Measurements from ENCODE around the gene PSAPL1.

PSAPL1 gene

DNA sequence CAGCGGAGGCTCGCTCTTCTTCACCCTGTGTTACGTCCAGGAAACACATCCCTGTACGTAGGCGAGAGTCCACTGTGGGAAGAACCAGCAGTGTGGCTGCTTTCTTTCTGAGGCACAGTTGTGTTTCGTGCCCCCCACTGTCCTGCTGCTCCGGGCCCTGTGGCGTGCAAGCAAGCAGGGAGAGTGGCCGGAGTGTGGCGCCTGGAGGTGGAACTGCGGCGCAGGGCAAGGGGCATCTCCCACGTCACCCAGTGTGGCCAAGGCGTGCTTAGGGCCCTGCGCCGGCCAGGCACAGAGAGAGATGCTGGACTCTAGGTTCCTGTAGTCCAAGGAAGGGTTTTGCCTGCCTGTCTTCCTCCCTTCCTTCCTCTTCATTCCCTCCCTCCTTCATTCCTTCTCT, 13.3 kb upstream of the PSAPL1 start:
- no peak for DNase-seq
- H3K4me1 ChIP-seq (ENCODE audit: control insufficient read depth, insufficient read depth, low read length, poor library complexity, severe bottlenecking): no peaks in the 10 kb centered on the region
- no peaks in the 10 kb centered on the region for H3K36me3 ChIP-seq (ENCODE audit: control insufficient read depth, insufficient read depth, low read length)
- no peaks in the 10 kb centered on the region for H3K9me3 ChIP-seq (ENCODE audit: control insufficient read depth, low read length)
- H3K27ac ChIP-seq (ENCODE audit: insufficient read depth, low read length, poor library complexity, severe bottlenecking): no peak overlapping the region
- no peaks in the 10 kb centered on the region for H3K27me3 ChIP-seq (replicated peaks; ENCODE audit: control insufficient read depth, insufficient read depth, low read length, poor library complexity, severe bottlenecking)
- no peak overlapping the region for H3K4me3 ChIP-seq (ENCODE audit: insufficient read depth, low read depth, low read length, poor library complexity, severe bottlenecking)

DNA sequence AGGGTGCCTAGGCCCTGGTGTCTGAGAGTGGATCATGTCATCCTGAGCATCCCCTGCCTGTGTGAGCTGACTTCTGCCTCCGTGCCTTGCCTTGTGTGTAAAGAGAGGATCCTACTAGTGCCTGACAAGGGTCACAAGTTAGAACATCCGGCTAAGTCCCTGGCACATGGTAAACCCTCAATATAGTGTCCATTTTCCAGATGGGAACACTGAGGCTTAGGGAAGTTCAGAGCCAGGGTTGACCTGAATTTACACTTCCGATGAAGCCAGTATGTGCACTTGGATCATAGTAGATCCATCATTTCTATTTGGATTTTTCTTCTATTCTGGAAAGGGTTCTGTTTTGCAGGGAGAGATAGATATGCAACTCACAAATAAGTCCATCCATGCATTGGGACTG, 12.5 kb upstream of the PSAPL1 start:
- no peaks in the 10 kb centered on the region for H3K9me3 ChIP-seq (ENCODE audit: control insufficient read depth, low read length)
- no peaks in the 10 kb centered on the region for H3K27me3 ChIP-seq (replicated peaks; ENCODE audit: control insufficient read depth, insufficient read depth, low read length, poor library complexity, severe bottlenecking)
- no peak for DNase-seq
- H3K36me3 ChIP-seq (ENCODE audit: control insufficient read depth, insufficient read depth, low read length): no peaks in the 10 kb centered on the region
- H3K4me1 ChIP-seq (ENCODE audit: control insufficient read depth, insufficient read depth, low read length, poor library complexity, severe bottlenecking): no peaks in the 10 kb centered on the region
- no peak overlapping the region for H3K4me3 ChIP-seq (ENCODE audit: insufficient read depth, low read depth, low read length, poor library complexity, severe bottlenecking)
- no peak overlapping the region for H3K27ac ChIP-seq (ENCODE audit: insufficient read depth, low read length, poor library complexity, severe bottlenecking)

DNA sequence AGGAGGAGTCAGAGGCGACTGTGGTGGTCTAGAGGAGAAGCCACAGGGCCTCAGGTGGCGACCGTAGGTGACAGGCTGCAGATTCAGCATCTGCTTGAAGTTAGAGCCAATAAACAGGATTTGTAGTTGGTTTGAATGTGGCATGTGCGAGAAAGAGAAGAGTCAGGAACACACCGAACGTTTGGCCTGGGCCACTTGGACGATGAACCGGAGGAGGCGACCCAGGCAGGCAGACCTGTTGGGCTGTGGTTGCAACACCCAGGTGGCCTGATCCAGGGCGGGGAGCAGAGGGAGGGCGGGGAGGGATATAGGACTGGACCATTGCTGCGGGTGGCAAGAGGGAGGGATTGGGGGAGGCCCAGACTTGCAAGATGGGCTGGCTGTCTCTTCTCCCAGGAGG, 10.0 kb upstream of the PSAPL1 start:
- no peaks in the 10 kb centered on the region for H3K9me3 ChIP-seq (ENCODE audit: control insufficient read depth, low read length)
- no peak for DNase-seq
- no peak overlapping the region for H3K27ac ChIP-seq (ENCODE audit: insufficient read depth, low read length, poor library complexity, severe bottlenecking)
- no peaks in the 10 kb centered on the region for H3K36me3 ChIP-seq (ENCODE audit: control insufficient read depth, insufficient read depth, low read length)
- H3K27me3 ChIP-seq (replicated peaks; ENCODE audit: control insufficient read depth, insufficient read depth, low read length, poor library complexity, severe bottlenecking): no peaks in the 10 kb centered on the region
- no peak overlapping the region for H3K4me3 ChIP-seq (ENCODE audit: insufficient read depth, low read depth, low read length, poor library complexity, severe bottlenecking)
- H3K4me1 ChIP-seq (ENCODE audit: control insufficient read depth, insufficient read depth, low read length, poor library complexity, severe bottlenecking): no peaks in the 10 kb centered on the region

DNA sequence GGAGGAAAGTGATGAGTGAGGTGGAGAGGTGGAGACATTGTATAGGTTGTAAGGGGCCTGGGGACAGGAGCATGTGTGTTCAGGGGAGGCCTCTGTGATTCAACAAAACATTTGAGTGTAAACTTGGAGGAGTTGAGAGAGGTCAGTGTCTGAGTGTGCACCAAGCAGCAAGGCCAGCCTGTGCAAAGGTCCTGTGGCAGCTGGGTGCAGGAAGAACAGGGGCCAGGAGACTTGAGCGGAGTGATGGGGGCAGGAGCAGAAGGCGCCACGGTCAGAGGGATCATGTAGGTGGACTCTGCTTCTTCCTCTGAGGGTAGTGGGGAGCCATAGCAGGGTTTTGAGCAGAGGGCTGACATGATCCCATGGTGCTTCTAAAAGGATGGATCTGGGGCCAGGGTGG, 9.6 kb upstream of the PSAPL1 start:
- DNase-seq: no peak
- Histone ChIP-seq H3K36me3 (ENCODE audit: control insufficient read depth, insufficient read depth, low read length) (no peaks in the 10 kb centered on the region), H3K4me3 (ENCODE audit: insufficient read depth, low read depth, low read length, poor library complexity, severe bottlenecking) (no peak overlapping the region), H3K27ac (ENCODE audit: insufficient read depth, low read length, poor library complexity, severe bottlenecking) (no peak overlapping the region), H3K9me3 (ENCODE audit: control insufficient read depth, low read length) (no peaks in the 10 kb centered on the region), H3K27me3 (replicated peaks; ENCODE audit: control insufficient read depth, insufficient read depth, low read length, poor library complexity, severe bottlenecking) (no peaks in the 10 kb centered on the region), H3K4me1 (ENCODE audit: control insufficient read depth, insufficient read depth, low read length, poor library complexity, severe bottlenecking) (no peaks in the 10 kb centered on the region)

DNA sequence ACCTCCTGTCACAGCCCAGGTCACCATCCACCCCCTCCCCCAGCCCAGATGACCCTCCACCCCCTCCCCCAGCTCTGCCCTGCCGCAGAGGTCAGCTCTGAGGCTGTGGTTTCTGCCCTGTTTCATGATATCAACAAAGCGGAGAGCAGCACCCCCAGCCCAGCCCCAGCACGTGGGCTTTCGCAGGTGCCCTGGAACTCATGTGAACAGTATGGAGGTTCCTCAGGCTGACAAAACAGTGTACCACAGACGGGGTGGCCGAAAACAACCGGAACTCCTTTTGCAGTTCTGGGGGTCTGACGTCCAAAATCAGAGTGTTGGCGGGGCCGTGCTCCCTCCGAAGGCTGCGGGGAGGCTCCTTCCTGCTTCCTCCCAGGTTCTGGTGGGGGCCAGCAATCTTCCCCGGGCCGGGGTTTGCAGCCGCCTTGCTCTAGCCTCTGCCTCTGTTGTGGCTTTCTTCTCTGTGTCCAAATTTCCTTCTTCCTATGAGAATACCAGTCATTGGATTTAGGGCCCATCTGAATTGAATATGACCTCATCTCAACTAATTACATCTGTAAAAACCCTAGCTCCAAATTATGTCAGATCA, 7.9 kb upstream of the PSAPL1 start:
- Histone ChIP-seq H3K4me3 (ENCODE audit: insufficient read depth, low read depth, low read length, poor library complexity, severe bottlenecking) (no peak overlapping the region), H3K27ac (ENCODE audit: insufficient read depth, low read length, poor library complexity, severe bottlenecking) (no peak overlapping the region), H3K27me3 (replicated peaks; ENCODE audit: control insufficient read depth, insufficient read depth, low read length, poor library complexity, severe bottlenecking) (no peaks in the 10 kb centered on the region), H3K9me3 (ENCODE audit: control insufficient read depth, low read length) (no peaks in the 10 kb centered on the region), H3K36me3 (ENCODE audit: control insufficient read depth, insufficient read depth, low read length) (no peaks in the 10 kb centered on the region), H3K4me1 (ENCODE audit: control insufficient read depth, insufficient read depth, low read length, poor library complexity, severe bottlenecking) (no peaks in the 10 kb centered on the region)
- DNase-seq: no peak

DNA sequence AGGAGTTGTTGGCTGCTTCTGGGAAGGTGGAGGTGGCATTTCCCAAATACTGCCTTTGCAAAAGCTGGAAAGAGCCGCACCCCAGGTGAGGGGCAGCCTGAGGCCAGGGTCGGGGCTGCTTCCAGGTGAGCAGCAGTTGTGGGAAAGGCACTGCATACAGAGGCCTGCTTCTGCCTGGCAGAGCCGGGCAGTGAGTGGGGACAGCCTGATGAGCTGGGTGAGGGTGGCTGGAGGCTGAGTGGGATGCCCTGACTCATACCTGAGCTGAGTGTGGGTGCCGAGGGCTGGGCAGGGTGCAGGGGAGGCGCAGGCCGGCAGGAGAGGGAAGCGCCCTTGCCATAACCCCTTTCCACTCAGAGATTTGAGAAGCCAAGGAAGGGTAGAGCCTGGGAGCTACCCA, 6.5 kb upstream of the PSAPL1 start:
- Histone ChIP-seq H3K4me3 (ENCODE audit: insufficient read depth, low read depth, low read length, poor library complexity, severe bottlenecking) (no peak overlapping the region), H3K27me3 (replicated peaks; ENCODE audit: control insufficient read depth, insufficient read depth, low read length, poor library complexity, severe bottlenecking) (no peaks in the 10 kb centered on the region), H3K9me3 (ENCODE audit: control insufficient read depth, low read length) (no peaks in the 10 kb centered on the region), H3K27ac (ENCODE audit: insufficient read depth, low read length, poor library complexity, severe bottlenecking) (no peak overlapping the region), H3K4me1 (ENCODE audit: control insufficient read depth, insufficient read depth, low read length, poor library complexity, severe bottlenecking) (no peaks in the 10 kb centered on the region), H3K36me3 (ENCODE audit: control insufficient read depth, insufficient read depth, low read length) (no peaks in the 10 kb centered on the region)
- DNase-seq: no peak

DNA sequence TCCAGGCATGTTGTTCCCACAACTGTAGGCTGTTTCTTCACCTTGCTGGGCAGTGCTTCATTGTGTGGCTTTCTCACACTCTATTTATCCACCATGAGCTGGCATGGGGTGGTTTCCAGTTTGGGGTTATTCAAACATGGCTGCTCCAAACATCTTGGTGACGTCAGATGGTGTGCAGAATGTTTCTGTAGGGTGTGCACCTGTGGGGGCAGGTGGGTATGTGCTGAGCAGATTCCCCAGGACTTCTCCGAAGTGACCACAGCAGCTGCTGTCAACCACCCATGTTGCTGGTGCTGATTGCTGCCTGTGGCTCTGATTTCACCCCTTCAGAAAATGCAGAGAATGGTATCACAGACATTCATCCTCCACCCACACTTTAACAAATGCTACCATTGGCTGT, 5.0 kb upstream of the PSAPL1 start:
- H3K36me3 ChIP-seq (ENCODE audit: control insufficient read depth, insufficient read depth, low read length): no peaks in the 10 kb centered on the region
- H3K27ac ChIP-seq (ENCODE audit: insufficient read depth, low read length, poor library complexity, severe bottlenecking): no peak overlapping the region
- H3K27me3 ChIP-seq (replicated peaks; ENCODE audit: control insufficient read depth, insufficient read depth, low read length, poor library complexity, severe bottlenecking): no peaks in the 10 kb centered on the region
- H3K9me3 ChIP-seq (ENCODE audit: control insufficient read depth, low read length): no peaks in the 10 kb centered on the region
- H3K4me1 ChIP-seq (ENCODE audit: control insufficient read depth, insufficient read depth, low read length, poor library complexity, severe bottlenecking): no peaks in the 10 kb centered on the region
- no peak overlapping the region for H3K4me3 ChIP-seq (ENCODE audit: insufficient read depth, low read depth, low read length, poor library complexity, severe bottlenecking)
- DNase-seq: no peak

DNA sequence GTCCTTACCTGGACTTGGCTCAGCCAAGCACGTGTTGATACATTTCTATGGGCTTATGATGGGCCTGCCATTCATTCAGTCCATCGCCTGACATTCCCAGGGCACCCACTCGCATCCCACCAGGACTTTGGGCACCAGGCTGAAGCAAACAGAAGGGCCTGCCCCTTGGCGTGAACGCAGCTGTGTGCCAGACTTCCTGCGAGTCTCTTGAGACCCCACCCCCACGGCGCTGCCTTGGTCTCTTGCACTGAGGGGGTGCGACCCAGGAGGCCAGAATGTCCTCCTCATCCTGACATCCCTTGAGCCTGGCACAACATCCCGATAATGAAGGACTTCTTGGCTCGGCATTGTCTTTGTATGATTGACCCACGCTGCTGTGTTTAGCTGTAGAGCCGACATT, 1.5 kb upstream of the PSAPL1 start:
- Histone ChIP-seq H3K27me3 (replicated peaks; ENCODE audit: control insufficient read depth, insufficient read depth, low read length, poor library complexity, severe bottlenecking) (no peaks in the 10 kb centered on the region), H3K36me3 (ENCODE audit: control insufficient read depth, insufficient read depth, low read length) (no peaks in the 10 kb centered on the region), H3K27ac (ENCODE audit: insufficient read depth, low read length, poor library complexity, severe bottlenecking) (no peak overlapping the region)

DNA sequence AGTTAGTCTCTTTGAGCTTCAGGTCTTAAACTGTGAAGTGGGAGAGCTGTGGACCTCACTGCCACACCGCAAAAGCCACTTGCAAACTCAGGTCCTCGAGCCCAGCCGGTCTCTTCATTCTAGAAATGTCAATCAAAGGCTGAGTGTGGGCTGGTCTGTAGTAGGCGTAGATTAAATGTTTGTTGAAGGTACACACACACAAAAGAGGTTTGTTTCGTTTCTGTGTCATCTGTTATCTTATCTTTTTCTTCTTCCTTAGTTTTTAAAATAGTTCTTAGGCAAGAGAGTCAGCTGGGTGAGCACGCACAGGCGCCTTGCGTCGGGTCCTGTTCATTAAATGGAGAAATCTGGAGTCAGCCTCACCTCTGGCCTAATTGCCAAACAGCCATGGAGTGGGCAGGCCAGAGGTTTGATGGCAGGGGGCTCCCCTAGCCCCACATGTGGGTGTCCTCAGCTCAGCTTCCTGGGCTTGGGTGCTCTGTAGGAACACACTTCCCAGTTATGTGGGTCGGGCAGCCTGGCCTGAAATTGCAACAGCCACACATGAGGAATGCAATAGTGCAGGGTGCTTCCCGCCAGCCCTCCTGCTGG, 836 bp upstream of the PSAPL1 start:
- no peak for DNase-seq
- Histone ChIP-seq H3K36me3 (ENCODE audit: control insufficient read depth, insufficient read depth, low read length) (no peaks in the 10 kb centered on the region), H3K9me3 (ENCODE audit: control insufficient read depth, low read length) (no peaks in the 10 kb centered on the region), H3K4me3 (ENCODE audit: insufficient read depth, low read depth, low read length, poor library complexity, severe bottlenecking) (no peak overlapping the region), H3K4me1 (ENCODE audit: control insufficient read depth, insufficient read depth, low read length, poor library complexity, severe bottlenecking) (no peaks in the 10 kb centered on the region), H3K27ac (ENCODE audit: insufficient read depth, low read length, poor library complexity, severe bottlenecking) (no peak overlapping the region), H3K27me3 (replicated peaks; ENCODE audit: control insufficient read depth, insufficient read depth, low read length, poor library complexity, severe bottlenecking) (no peaks in the 10 kb centered on the region)

More for the DNA sequence above, 1.5 kb upstream of the PSAPL1 start:
- no peak for DNase-seq
- Histone ChIP-seq H3K9me3 (ENCODE audit: control insufficient read depth, low read length) (no peaks in the 10 kb centered on the region), H3K4me1 (ENCODE audit: control insufficient read depth, insufficient read depth, low read length, poor library complexity, severe bottlenecking) (no peaks in the 10 kb centered on the region), H3K4me3 (ENCODE audit: insufficient read depth, low read depth, low read length, poor library complexity, severe bottlenecking) (no peak overlapping the region)

DNA sequence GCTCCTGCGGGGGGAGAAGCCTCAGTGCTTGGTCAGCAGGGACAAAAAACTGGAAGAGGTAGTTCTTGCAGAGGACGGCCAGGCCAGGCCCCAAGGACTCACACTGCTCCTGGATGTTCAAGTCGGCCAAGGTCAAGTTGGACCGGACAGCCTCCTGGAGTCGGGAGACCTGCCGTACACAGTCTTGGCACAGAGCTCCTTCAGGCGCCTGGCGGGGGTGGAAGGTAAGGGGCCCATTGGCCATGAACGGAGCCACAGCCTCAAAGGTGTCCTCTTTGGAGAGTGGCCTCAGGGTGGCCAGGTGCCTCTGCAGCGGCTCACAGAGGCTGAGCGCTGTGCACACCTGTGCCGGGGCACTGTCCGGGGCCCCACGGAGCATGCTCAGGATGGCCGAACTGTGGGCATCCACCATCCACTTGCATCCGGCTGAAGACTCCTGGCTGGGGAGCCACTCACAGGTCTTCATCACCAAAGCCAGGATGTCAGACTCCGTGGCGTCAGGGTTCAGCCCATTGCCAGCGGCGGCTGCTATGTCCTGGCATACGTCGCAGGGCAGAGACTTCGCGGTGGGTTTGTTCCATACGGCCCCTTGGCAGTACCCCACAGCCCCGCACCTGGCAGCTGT, 477 bp downstream of the PSAPL1 start:
- Histone ChIP-seq H3K27ac (ENCODE audit: insufficient read depth, low read length, poor library complexity, severe bottlenecking) (no peak overlapping the region), H3K27me3 (replicated peaks; ENCODE audit: control insufficient read depth, insufficient read depth, low read length, poor library complexity, severe bottlenecking) (no peaks in the 10 kb centered on the region), H3K4me3 (ENCODE audit: insufficient read depth, low read depth, low read length, poor library complexity, severe bottlenecking) (no peak overlapping the region), H3K9me3 (ENCODE audit: control insufficient read depth, low read length) (no peaks in the 10 kb centered on the region), H3K4me1 (ENCODE audit: control insufficient read depth, insufficient read depth, low read length, poor library complexity, severe bottlenecking) (no peaks in the 10 kb centered on the region), H3K36me3 (ENCODE audit: control insufficient read depth, insufficient read depth, low read length) (no peaks in the 10 kb centered on the region)
- DNase-seq: no peak
